Loucy (cell line): ENCODE data around the gene TRHDE.

Source experiments
- EZH2phosphoT487 ChIP-seq: fragments of 200-600 bp; IDR thresholded peaks from 2 replicates; pipeline ENCODE4 v1.6.1; 2018; ENCODE audit warnings: antibody characterized with exemption, mild to moderate bottlenecking, moderate library complexity, borderline replicate concordance
- TF ChIP-seq, protein P1 (sequence below): fragments of 200-600 bp; sonication (generic); conservative IDR thresholded peaks from 2 replicates; pipeline ENCODE4 v1.5.1; 2014; ENCODE audit warnings: mild to moderate bottlenecking, antibody characterized with exemption, low read length

GRCh38 chr12:72296389-72296788, 24.2 kb downstream of the TRHDE start:
- TF ChIP-seq, protein P1, sequence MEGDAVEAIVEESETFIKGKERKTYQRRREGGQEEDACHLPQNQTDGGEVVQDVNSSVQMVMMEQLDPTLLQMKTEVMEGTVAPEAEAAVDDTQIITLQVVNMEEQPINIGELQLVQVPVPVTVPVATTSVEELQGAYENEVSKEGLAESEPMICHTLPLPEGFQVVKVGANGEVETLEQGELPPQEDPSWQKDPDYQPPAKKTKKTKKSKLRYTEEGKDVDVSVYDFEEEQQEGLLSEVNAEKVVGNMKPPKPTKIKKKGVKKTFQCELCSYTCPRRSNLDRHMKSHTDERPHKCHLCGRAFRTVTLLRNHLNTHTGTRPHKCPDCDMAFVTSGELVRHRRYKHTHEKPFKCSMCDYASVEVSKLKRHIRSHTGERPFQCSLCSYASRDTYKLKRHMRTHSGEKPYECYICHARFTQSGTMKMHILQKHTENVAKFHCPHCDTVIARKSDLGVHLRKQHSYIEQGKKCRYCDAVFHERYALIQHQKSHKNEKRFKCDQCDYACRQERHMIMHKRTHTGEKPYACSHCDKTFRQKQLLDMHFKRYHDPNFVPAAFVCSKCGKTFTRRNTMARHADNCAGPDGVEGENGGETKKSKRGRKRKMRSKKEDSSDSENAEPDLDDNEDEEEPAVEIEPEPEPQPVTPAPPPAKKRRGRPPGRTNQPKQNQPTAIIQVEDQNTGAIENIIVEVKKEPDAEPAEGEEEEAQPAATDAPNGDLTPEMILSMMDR = no peak
- TF ChIP-seq EZH2phosphoT487 = no peak
